ENCODE data around the gene GLIPR2.

The GLIPR2 gene

GRCh38 chr9:36162211-36162738 is 25.7 kb downstream of the GLIPR2 start:
- Histone ChIP-seq H3K4me3 (ENCODE audit: low read depth, low read length) (no peak overlapping the region), H3K36me3 (no peaks in the 10 kb centered on the region), H3K4me1 (peaks cover 31% of the 10 kb centered on the region), H3K27me3 (no peaks in the 10 kb centered on the region), H3K9me3 (no peaks in the 10 kb centered on the region)
- no peak for DNase-seq
- no peak for TF ChIP-seq CTCF (IDR thresholded peaks at IDR 0.05; ENCODE audit: low read depth, low read length)

- peaks cover 31% of the 10 kb centered on the region for H3K4me1 ChIP-seq
- no peaks in the 10 kb centered on the region for H3K36me3 ChIP-seq
- H3K4me3 ChIP-seq (ENCODE audit: low read depth, low read length), result no peak overlapping the region
- no peak for TF ChIP-seq CTCF (IDR thresholded peaks at IDR 0.05; ENCODE audit: low read depth, low read length)
- DNase-seq, result peak; percentile 98
- H3K9me3 ChIP-seq, result no peaks in the 10 kb centered on the region
- H3K27me3 ChIP-seq, result no peaks in the 10 kb centered on the region
These were observed 26.7 kb downstream of the GLIPR2 start for GRCh38 chr9:36163049-36163785.

GRCh38 chr9:36163786-36164170 is 27.2 kb downstream of the GLIPR2 start:
- TF ChIP-seq CTCF (IDR thresholded peaks at IDR 0.05; ENCODE audit: low read depth, low read length), result no peak
- no peak overlapping the region for H3K4me3 ChIP-seq (ENCODE audit: low read depth, low read length)
- H3K9me3 ChIP-seq, result no peaks in the 10 kb centered on the region
- no peaks in the 10 kb centered on the region for H3K36me3 ChIP-seq
- DNase-seq, result no peak
- no peaks in the 10 kb centered on the region for H3K27me3 ChIP-seq
- peaks cover 31% of the 10 kb centered on the region for H3K4me1 ChIP-seq

- H3K9me3 ChIP-seq, result no peaks in the 10 kb centered on the region
- no peak for DNase-seq
- no peak for TF ChIP-seq CTCF (IDR thresholded peaks at IDR 0.05; ENCODE audit: low read depth, low read length)
- no peak overlapping the region for H3K4me3 ChIP-seq (ENCODE audit: low read depth, low read length)
- H3K4me1 ChIP-seq, result peaks cover 31% of the 10 kb centered on the region
- H3K27me3 ChIP-seq, result no peaks in the 10 kb centered on the region
- no peaks in the 10 kb centered on the region for H3K36me3 ChIP-seq
These were observed 27.8 kb downstream of the GLIPR2 start for GRCh38 chr9:36164372-36164771.

GRCh38 chr9:36164989-36165388 is 28.5 kb downstream of the GLIPR2 start:
- no peaks in the 10 kb centered on the region for H3K9me3 ChIP-seq
- no peaks in the 10 kb centered on the region for H3K27me3 ChIP-seq
- H3K4me1 ChIP-seq, result peaks cover 31% of the 10 kb centered on the region
- no peaks in the 10 kb centered on the region for H3K36me3 ChIP-seq
- DNase-seq, result no peak
- TF ChIP-seq CTCF (IDR thresholded peaks at IDR 0.05; ENCODE audit: low read depth, low read length), result no peak
- H3K4me3 ChIP-seq (ENCODE audit: low read depth, low read length), result no peak overlapping the region

- H3K4me3 ChIP-seq (ENCODE audit: low read depth, low read length), result no peak overlapping the region
- no peaks in the 10 kb centered on the region for H3K36me3 ChIP-seq
- H3K27me3 ChIP-seq, result no peaks in the 10 kb centered on the region
- no peak for TF ChIP-seq CTCF (IDR thresholded peaks at IDR 0.05; ENCODE audit: low read depth, low read length)
- peaks cover 31% of the 10 kb centered on the region for H3K4me1 ChIP-seq
- no peaks in the 10 kb centered on the region for H3K9me3 ChIP-seq
- DNase-seq, result no peak
These were observed 29.3 kb downstream of the GLIPR2 start for GRCh38 chr9:36165826-36166167.

All from BE2C (cell line).